GM10248 (cell line): ENCODE data around the gene LCLAT1.

Experiments used
- CTCF ChIA-PET: fragments of 300-600 bp; sonication (Branson Sonifier 250); formaldehyde crosslinking; extraction: SDS; loops from one replicate; lab custom pipeline; 2021; ENCODE audit warnings: antibody characterized with exemption; lab: Yijun Ruan, JAX
- POLR2A ChIA-PET: fragments of 350-650 bp; sonication (Branson Sonifier 250); formaldehyde crosslinking; extraction: SDS; loops from one replicate; lab custom pipeline; 2020; ENCODE audit warnings: antibody characterized with exemption; lab: Yijun Ruan, JAX
- DNase-seq: peaks from one replicate; pipeline ENCODE4 v3.0.0; 2012; ENCODE audit errors: extremely low spot score
- TF ChIP-seq, protein P1 (sequence below): IDR thresholded peaks from 2 replicates; pipeline ENCODE4 v1.5.1; 2012; ENCODE audit warnings: mild to moderate bottlenecking, low read depth; ENCODE audit errors: extremely low read depth, missing control alignments, control extremely low read depth

Gene LCLAT1

DNA sequence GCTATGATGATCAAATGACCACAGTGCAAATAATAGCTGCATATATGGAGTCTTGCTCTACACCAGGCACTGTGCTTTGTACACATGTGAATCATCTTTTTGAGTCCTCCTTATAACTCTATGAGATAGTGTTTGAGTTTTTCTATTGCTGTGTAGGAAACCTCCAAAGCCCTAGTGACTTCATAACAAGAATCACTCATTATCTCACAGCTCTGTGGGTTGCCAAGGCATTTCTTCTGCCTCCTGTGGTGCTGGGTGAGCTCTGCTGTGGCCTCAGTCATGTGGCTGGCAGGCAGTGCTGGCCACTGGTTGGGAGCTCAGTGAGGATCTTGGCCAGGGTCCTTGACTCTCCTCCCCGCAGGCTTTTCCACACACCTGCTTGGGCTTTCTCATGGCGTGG lies 206.8 kb downstream of the LCLAT1 start:
- CTCF ChIA-PET = interaction anchor here (1.0 to 2.4 kb wide), 8 partner anchors 10 to 445 kb away, joined by 3 to 16 read pairs (median 4); no protein-coding TSS in a partner anchor
- no peak for DNase-seq
- POLR2A ChIA-PET = no interaction called here
- TF ChIP-seq, protein P1, sequence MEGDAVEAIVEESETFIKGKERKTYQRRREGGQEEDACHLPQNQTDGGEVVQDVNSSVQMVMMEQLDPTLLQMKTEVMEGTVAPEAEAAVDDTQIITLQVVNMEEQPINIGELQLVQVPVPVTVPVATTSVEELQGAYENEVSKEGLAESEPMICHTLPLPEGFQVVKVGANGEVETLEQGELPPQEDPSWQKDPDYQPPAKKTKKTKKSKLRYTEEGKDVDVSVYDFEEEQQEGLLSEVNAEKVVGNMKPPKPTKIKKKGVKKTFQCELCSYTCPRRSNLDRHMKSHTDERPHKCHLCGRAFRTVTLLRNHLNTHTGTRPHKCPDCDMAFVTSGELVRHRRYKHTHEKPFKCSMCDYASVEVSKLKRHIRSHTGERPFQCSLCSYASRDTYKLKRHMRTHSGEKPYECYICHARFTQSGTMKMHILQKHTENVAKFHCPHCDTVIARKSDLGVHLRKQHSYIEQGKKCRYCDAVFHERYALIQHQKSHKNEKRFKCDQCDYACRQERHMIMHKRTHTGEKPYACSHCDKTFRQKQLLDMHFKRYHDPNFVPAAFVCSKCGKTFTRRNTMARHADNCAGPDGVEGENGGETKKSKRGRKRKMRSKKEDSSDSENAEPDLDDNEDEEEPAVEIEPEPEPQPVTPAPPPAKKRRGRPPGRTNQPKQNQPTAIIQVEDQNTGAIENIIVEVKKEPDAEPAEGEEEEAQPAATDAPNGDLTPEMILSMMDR = no peak

DNA sequence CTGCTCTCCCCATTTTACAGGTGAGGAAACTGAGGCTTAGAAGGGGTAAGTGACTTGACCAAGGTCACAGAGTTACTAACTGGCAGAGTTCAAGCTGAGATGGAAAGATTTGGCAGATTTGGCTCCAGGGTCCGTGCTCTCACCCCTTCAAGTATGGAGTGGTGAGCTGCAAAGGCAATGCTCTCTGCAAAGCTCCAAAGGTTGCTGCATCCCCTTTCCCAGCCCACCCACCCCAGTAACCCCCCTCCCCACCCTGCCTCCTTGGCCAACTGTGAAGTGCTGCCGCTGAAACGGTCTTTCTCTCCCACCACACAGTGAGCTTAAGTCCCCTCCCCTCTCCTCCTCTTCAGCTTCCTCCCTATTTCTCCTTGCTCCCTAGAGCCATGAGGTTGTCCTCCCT lies 207.4 kb downstream of the LCLAT1 start:
- TF ChIP-seq, protein P1 = no peak
- CTCF ChIA-PET = interaction anchor here (1.0 to 4.1 kb wide), 9 partner anchors 11 to 445 kb away, joined by 3 to 16 read pairs (median 4); no protein-coding TSS in a partner anchor
- no peak for DNase-seq
- POLR2A ChIA-PET = no interaction called here

GRCh38 chr2:30655211-30655610 lies 208.2 kb downstream of the LCLAT1 start:
- ChIA-PET POLR2A (no interaction called here), CTCF (interaction anchor here (1.6 to 4.1 kb wide), 4 partner anchors 10 to 56 kb away, joined by 3 to 16 read pairs (median 10); no protein-coding TSS in a partner anchor)
- TF ChIP-seq, protein P1 = no peak
- no peak for DNase-seq

GRCh38 chr2:30655660-30656059 lies 208.6 kb downstream of the LCLAT1 start:
- POLR2A ChIA-PET = no interaction called here
- CTCF ChIA-PET = interaction anchor here (1.3 to 4.1 kb wide), 3 partner anchors 10 to 491 kb away, joined by 3 to 16 read pairs (median 15); no protein-coding TSS in a partner anchor
- TF ChIP-seq, protein P1 = no peak

DNA sequence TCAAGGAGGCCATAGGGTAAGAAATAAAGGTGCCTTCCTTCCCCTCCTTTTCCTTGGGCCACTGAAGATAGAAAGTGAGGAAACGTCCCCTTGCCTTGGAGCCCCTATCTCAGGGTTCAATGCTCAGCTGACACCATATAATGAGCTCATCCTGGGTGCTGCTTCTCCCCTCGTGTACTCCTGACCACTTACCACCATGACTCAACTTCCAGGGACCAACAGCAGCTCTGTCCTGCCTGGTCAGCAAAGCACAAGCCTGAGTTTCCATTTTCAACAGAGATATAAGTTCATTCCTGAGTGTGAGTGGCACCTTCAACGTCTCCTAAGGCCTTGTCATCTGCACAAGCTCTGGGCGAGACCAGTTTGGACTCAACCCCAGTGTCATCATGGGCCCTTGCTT lies 209.0 kb downstream of the LCLAT1 start:
- POLR2A ChIA-PET = no interaction called here
- TF ChIP-seq, protein P1 = no peak
- no peak for DNase-seq
- CTCF ChIA-PET = interaction anchor here (1.3 to 4.1 kb wide), 2 partner anchors 9 to 491 kb away, joined by 3 to 15 read pairs; no protein-coding TSS in a partner anchor

More at GRCh38 chr2:30655660-30656059, 208.6 kb downstream of the LCLAT1 start:
- no peak for DNase-seq

GRCh38 chr2:30661173-30662107 lies 214.4 kb downstream of the LCLAT1 start:
- TF ChIP-seq, protein P1 = no peak
- CTCF ChIA-PET = interaction anchor here (0.9 to 2.9 kb wide), 6 partner anchors 9 to 571 kb away, joined by 3 to 10 read pairs (median 3); no protein-coding TSS in a partner anchor
- POLR2A ChIA-PET = no interaction called here
- DNase-seq = no peak
